Measurements from ENCODE around the gene MAGIX. TPM values are rescaled to one million over a fixed set of nuclear protein-coding genes. Genes with fewer than 3 reads are reported as not detected.

Gene MAGIX
- polyA plus RNA-seq, 4 donors: 5.0 to 7.5 (median 5.8) TPM

DNA sequence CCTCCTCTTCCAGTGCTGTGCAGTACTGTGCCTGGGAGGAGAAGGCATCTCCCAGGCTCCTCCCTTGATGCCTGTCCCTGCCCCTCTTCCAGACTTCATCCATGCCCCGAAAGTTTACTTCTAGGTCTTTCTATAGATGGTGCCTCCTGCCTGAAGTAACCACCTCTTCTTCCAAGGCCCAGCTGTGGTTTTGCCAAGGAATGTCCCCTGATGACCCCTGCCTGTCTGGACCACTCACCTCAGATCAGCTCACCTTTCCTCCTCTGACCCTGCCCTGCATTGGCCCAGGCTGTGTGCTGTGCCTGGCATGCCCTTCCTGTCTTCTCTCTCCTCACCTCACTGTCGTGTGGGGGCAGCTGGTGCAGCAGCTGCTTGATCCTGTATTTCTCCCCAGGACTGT is 16.8 kb downstream of the MAGIX start:
- no peak for DNase-seq (ENCODE audit: low read depth in 4 of 4, low spot score in 2 of 4)

DNA sequence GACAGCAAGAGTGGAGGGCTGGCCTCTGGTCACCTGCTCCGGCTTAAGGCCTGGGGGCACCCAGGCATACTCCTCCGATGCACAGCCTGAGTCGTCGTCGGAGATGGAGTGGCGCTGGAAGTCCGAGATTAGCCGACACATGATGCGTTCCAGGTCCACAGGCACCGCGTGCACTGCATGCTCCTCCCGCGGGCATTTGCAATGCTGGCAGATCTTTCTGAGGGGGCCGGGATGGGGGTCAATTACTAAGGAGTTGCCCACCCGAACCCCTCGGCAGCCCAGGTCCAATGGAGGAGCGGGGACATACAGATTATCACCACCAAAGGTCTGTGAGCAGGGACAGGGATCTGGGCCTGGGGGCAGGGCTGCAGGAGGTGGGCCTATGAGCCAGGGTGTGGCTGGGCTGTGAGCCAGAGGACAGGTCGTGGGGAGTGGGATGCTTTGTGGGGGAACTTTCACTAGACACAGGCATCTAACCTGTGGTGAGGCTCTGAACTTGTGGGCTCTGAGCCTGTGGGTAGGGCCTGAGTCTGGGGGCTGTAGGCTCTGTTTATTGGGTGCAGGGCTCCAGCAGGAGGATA is 21.2 kb downstream of the MAGIX start:
- no peak for DNase-seq (ENCODE audit: low read depth in 4 of 4, low spot score in 2 of 4)

DNA sequence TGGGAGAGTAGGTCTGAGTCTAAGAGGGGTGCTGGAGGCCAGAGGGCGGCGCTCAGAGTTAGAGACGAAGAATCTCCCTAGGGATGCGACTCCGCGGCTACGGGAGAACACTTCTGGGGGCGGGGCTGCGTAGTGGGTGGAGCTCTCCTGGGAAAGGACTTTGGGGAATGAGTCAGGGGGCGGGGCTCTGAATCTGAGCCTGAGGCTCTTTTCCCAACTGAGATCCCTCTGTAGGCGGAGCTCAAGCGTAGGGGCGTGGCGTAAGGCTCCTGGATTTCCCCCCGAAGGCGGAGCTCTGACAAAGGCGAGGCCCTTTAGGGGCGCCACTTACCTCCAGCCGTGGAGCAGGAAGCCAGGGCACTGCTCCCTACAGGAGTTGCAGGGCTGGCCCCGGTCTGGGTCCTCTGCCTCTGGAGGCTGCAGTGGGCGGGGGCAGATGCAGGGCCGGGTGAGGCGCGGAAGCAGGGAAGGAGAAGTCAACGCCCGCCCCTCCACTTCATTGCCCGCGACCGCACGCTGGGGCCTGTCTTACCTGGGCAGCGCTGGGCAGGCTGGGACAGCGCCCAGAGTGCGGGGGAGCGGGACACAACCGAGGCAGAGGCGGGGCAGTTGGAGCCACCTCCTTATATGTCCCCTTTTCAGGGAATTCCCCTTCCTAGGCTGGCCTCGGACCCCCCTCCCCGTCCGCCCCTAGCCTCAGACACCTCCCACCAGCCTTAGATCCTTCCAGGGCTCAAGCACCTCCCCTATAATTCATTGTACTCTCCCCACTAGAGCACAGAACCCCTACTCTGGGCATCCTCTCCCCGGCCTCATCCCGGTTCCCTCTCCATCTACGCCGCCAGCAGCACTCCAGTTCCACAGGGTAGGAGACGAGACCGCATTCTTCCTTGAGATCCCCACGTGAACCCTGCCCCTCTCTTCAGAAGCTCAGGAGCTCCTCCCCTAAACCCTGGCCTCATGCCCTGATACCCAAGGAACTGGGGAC is 22.0 kb downstream of the MAGIX start:
- peak in 1 of 4 donors; percentile 83 for DNase-seq (ENCODE audit: low read depth in 4 of 4, low spot score in 2 of 4)

- DNase-seq (ENCODE audit: low read depth in 4 of 4, low spot score in 2 of 4): no peak
These were observed 23.8 kb downstream of the MAGIX start, which contains the start of gene PRICKLE3 for GRCh38 chrX:49186125-49187027. Gene PRICKLE3, minus strand, starts transcription at chrX:49186373. Its CDS starts 76 bp downstream, at chrX:49186297.

- DNase-seq (ENCODE audit: low read depth in 4 of 4, low spot score in 2 of 4): no peak
These were observed 24.5 kb downstream of the MAGIX start for GRCh38 chrX:49187028-49187394.

DNA sequence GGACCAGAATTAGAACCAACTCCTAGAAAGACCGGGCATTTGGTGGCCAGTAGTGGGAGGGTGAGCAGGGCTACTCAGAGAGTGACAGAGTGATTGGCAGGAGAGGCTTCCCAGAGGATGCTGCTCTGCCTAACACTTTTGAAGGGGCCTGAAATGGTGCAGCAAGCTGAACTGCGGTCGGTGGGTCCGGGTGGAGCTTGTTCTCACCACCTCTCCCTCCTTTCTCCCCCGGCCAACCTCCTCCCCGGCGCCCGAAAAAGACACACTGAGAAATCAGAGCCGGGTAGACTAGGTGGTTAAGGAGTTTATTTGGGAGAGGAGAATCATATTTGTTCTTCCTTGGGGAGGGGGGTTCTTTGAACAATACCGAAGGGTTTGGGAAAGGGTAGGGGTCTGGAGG is 25.0 kb downstream of the MAGIX start:
- DNase-seq (ENCODE audit: low read depth in 4 of 4, low spot score in 2 of 4): no peak

DNA sequence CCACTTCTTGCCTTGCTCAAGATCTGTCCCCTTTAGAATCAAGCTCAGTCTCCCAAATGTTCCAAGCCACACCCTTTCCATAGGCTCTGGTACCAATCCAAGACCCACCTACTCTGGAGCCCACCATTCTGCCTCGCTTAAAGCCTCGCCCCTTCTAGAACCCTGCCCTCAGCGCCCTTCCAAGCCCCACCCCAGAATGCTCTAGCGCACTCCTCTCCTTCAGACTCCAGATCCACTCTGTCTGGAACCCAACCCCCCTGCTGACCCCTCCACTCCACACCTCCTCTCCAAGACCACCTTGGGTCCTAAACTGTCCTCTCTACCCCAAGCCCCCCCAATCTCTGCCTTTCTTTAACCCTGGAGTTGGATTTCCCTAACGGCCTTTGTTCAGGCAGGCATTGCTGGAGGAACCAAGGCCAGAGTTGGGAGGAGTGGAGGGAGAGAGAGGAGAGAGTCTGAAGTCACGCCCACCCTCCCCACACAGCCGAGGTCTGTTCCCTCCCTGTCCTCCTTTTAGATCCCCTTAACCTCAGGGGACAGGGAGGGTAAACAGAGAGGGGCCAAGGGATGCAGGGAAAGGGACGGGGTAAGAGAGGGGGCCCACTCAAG is 26.0 kb downstream of the MAGIX start:
- no peak for DNase-seq (ENCODE audit: low read depth in 4 of 4, low spot score in 2 of 4)

GRCh38 chrX:49189606-49190005 is 27.0 kb downstream of the MAGIX start:
- no peak for DNase-seq (ENCODE audit: low read depth in 4 of 4, low spot score in 2 of 4)

- DNase-seq (ENCODE audit: low read depth in 4 of 4, low spot score in 2 of 4): peak; percentile 80 to 92 (median 90)
These were observed 28.4 kb downstream of the MAGIX start for GRCh38 chrX:49190821-49191573.

GRCh38 chrX:49191574-49192011 is 29.0 kb downstream of the MAGIX start:
- no peak for DNase-seq (ENCODE audit: low read depth in 4 of 4, low spot score in 2 of 4)

DNA sequence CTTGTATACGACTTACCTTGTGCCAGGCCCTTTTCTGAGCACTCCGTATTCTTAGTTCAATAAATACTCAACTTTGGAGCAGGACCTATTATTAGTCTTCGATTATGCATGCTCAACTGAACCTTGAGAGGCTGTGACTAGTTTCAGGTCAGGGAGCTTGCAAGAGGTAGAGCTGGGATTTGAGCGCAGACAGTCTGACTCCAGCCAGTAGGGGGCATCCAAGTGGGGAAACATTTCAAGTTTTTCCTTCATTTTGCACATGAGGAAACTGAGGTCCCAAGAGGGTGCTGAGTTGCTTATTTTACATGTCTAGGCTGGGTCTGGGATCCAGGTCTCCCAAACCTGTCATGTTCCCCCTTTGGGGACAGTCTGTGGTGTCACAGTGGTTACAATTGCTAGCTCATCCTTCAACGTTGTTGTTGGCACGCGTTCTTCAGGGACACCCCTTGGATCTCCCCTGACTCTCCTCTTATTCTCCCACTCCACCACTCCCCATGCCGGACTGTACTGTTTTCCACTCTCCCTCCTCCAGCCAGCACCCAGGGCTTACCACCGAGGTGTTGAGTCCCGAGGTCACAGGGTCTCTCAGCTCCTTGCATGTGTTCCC is 30.3 kb downstream of the MAGIX start:
- no peak for DNase-seq (ENCODE audit: low read depth in 4 of 4, low spot score in 2 of 4)

GRCh38 chrX:49193542-49193964 is 31.0 kb downstream of the MAGIX start:
- DNase-seq (ENCODE audit: low read depth in 4 of 4, low spot score in 2 of 4): no peak

- no peak for DNase-seq (ENCODE audit: low read depth in 4 of 4, low spot score in 2 of 4)
These were observed 35.1 kb downstream of the MAGIX start for GRCh38 chrX:49197543-49198087.

- no peak for DNase-seq (ENCODE audit: low read depth in 4 of 4, low spot score in 2 of 4)
These were observed 36.2 kb downstream of the MAGIX start for GRCh38 chrX:49198540-49199314.

GRCh38 chrX:49199315-49199595 is 36.7 kb downstream of the MAGIX start:
- DNase-seq (ENCODE audit: low read depth in 4 of 4, low spot score in 2 of 4): no peak

DNA sequence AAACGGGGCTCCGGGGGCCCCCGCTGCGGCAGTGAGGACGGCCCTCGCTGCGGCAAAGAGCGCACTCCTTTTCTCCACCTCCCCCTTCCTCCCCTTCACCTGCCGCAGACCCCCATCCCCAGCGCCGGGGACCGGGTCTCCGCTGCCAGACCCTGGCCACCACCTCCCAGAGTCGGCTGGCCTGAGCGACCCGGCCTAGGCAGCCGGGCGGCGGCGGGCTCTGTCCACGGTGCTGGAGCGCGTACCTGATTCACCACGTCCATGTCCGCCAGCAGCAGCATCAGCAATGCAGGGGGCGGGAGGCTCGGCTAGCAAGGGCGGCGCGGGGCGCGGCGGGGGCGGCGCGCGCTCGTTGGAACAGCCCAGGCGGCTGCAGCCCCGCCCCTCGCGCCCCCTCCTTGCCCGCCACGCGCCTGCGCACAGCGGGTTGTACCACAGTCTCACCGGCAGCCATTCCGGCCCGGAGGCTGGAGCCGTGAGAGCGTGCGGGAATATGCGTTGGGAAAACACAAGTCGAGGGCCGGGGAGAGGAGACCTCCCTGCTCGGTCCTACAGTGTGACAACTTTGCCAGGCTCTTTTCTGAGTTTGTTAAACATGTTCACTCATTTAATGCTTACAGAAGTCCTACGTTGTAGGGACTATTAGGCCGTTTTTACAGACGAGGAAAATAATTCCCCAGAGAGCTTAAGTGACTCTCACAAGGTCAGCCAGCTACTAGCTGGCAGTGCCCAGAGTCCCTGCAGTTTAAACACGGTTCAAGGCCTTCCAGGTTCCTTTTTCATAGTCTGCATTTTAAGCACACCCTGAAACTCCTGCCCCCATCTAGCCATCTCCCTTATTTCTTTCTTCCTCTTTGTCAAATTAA is 37.6 kb downstream of the MAGIX start, which contains the start of gene SYP:
Gene SYP (minus strand): TSS at position 288 of the 866 bp plus-strand sequence. CDS start 7 bp downstream, at position 281.
- DNase-seq (ENCODE audit: low read depth in 4 of 4, low spot score in 2 of 4): peak in 1 of 4 donors; percentile 59

DNA sequence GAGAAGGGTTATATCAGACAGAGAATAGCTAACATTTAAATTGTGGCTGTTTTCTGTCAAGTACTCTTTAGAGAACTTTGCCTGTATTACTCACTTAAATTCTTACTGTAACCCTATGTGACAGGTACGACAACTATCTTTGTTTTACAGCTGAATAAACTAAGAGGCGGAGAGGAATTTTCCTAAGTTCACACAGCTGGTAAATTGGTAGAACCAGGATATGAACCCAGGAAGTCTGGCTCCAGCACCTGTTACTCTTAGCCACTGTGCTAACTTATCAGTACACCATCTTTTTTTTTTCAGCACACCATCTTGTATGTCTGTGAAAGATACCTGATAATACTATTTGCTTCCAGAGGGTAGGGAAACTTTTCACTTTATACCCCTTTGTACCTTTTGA is 39.5 kb downstream of the MAGIX start:
- DNase-seq (ENCODE audit: low read depth in 4 of 4, low spot score in 2 of 4): no peak
